ENCODE data around the gene ZNF512. TPM values are rescaled to one million over a fixed set of nuclear protein-coding genes. Genes with fewer than 3 reads are reported as not detected.
A peak's percentile ranks its signal among the peaks of the same experiment; 100 is the strongest.

The ZNF512 gene
- total and polyA plus RNA-seq, 9 of the 15 experiments (the other 6 are each of a cell fraction or from before 2014, with no cell fraction given): 24.7 to 101 (median 65.9) TPM

DNA sequence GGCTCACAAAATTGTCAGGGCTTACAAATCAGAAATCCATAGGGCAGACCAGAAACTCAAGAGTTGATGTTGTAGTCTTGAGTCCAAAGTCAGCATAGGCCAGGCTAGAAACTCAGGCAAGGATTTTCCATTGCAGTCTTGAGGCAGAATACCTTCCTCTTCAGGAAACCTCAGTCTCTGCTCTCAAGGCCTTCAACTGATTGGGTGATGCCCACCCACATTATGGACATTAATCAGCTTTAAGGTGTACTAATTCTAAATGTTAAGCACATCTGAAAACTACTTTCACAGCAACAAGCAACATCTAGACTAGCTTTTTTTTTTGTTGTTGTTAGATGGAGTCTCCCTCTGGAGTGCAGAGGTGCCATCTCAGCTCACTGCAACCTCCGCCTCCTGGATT, 31.3 kb upstream of the ZNF512 start:
- BruUV-seq (replicated peaks): no TSS peak
- no peaks in the 10 kb centered on the region for H3K4me1 ChIP-seq (replicated peaks in 1 of 2; ENCODE audit: control insufficient read depth in 2 of 2, insufficient read depth in 2 of 2, low read length in 2 of 2)

DNA sequence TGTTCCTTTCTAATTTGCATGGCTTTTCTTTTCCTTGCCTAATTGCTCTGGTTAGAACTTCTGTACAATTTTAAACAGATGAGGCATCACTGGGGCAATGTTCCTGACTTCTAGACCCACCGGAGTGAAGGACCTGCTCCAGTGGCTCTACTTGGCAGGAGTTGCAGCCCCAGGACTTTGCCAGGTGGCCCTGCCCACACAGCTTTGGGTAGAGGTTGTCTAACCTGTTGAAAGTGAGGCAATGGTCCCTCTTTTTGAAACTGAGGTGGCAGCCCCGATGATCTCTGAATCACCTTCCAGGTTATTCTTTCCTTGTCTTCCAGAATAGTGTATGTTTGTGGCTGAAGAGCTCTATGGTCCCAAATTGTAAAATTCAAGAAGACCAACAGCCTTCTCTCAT, 29.9 kb upstream of the ZNF512 start:
- BruUV-seq (replicated peaks): no TSS peak
- ChIA-PET POLR2A (interaction anchor here (2.9 kb wide), 1 partner anchor 16 kb away, joined by 11 read pairs; a partner anchor contains a TSS), CTCF (ENCODE audit: low intra/inter-chr PET ratio) (no interaction called here)
- Histone ChIP-seq H4K20me1 (replicated peaks; ENCODE audit: control insufficient read depth, insufficient read depth, low read length) (no peaks in the 10 kb centered on the region), H3K27ac (ENCODE audit: extremely low read depth, low read depth, low read length) (no peak overlapping the region), H3K27me3 (ENCODE audit: control insufficient read depth in 2 of 2, insufficient read depth in 2 of 2, low read length in 2 of 2) (no peaks in the 10 kb centered on the region), H3K79me2 (ENCODE audit: control insufficient read depth, insufficient read depth, low read length) (no peaks in the 10 kb centered on the region), H2AFZ (ENCODE audit: low read depth, low read length) (no peak overlapping the region), H3K9ac (ENCODE audit: insufficient read depth in 1 of 2, low read depth in 2 of 2, low read length in 2 of 2) (no peak overlapping the region), H3K36me3 (ENCODE audit: control insufficient read depth, insufficient read depth, low read length) (no peaks in the 10 kb centered on the region), H3K4me3 (no peak overlapping the region), H3K4me1 (replicated peaks in 1 of 2; ENCODE audit: control insufficient read depth in 2 of 2, insufficient read depth in 2 of 2, low read length in 2 of 2) (no peaks in the 10 kb centered on the region), H3K9me1 (ENCODE audit: control insufficient read depth, insufficient read depth, low read length) (no peaks in the 10 kb centered on the region), H3K4me2 (ENCODE audit: insufficient read depth, low read length) (no peak overlapping the region), H3K9me3 (replicated peaks; ENCODE audit: control insufficient read depth, insufficient read depth, low read depth, low read length) (no peaks in the 10 kb centered on the region)
- DNase-seq (ENCODE audit: extremely low read depth in 1 of 4, low spot score in 3 of 4): no peak
- 9% methylated on average over 2 of the region's 2 CpGs for WGBS (ENCODE audit: insufficient coverage, low coverage, missing lambda C conversion rate)
- intact Hi-C loops (cut with micrococcal nuclease): no loop called here
- in situ Hi-C loops (cut with MboI): no loop called here
- no peak for ATAC-seq
- no peak for FAIRE-seq
- TF ChIP-seq, protein P1, sequence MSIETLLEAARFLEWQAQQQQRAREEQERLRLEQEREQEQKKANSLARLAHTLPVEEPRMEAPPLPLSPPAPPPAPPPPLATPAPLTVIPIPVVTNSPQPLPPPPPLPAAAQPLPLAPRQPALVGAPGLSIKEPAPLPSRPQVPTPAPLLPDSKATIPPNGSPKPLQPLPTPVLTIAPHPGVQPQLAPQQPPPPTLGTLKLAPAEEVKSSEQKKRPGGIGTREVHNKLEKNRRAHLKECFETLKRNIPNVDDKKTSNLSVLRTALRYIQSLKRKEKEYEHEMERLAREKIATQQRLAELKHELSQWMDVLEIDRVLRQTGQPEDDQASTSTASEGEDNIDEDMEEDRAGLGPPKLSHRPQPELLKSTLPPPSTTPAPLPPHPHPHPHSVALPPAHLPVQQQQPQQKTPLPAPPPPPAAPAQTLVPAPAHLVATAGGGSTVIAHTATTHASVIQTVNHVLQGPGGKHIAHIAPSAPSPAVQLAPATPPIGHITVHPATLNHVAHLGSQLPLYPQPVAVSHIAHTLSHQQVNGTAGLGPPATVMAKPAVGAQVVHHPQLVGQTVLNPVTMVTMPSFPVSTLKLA (conservative IDR thresholded peaks at IDR 0.05): no peak
- TF ChIP-seq TCFL5 (CRISPR knock-in tag; conservative IDR thresholded peaks at IDR 0.05) (no peak), ETS2 (tag; IDR thresholded peaks at IDR 0.05; ENCODE audit: borderline replicate concordance, poor library complexity, severe bottlenecking) (no peak), ZNF79 (CRISPR knock-in tag; IDR thresholded peaks at IDR 0.05; ENCODE audit: low read depth) (no peak), ZNF77 (CRISPR knock-in tag; IDR thresholded peaks at IDR 0.05) (no peak), POLR2A (conservative IDR thresholded peaks at IDR 0.05) (no peak), TCF7 (IDR thresholded peaks at IDR 0.05; ENCODE audit: borderline replicate concordance) (no peak), RB1 (IDR thresholded peaks at IDR 0.05; ENCODE audit: low read depth) (no peak)
- TF ChIP-seq, protein P2, sequence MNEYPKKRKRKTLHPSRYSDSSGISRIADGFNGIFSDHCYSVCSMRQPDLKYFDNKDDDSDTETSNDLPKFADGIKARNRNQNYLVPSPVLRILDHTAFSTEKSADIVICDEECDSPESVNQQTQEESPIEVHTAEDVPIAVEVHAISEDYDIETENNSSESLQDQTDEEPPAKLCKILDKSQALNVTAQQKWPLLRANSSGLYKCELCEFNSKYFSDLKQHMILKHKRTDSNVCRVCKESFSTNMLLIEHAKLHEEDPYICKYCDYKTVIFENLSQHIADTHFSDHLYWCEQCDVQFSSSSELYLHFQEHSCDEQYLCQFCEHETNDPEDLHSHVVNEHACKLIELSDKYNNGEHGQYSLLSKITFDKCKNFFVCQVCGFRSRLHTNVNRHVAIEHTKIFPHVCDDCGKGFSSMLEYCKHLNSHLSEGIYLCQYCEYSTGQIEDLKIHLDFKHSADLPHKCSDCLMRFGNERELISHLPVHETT (CRISPR knock-in tag; conservative IDR thresholded peaks at IDR 0.05 in 1 of 2, IDR thresholded peaks at IDR 0.05 in 1 of 2): no peak
- TF ChIP-seq, protein P3, sequence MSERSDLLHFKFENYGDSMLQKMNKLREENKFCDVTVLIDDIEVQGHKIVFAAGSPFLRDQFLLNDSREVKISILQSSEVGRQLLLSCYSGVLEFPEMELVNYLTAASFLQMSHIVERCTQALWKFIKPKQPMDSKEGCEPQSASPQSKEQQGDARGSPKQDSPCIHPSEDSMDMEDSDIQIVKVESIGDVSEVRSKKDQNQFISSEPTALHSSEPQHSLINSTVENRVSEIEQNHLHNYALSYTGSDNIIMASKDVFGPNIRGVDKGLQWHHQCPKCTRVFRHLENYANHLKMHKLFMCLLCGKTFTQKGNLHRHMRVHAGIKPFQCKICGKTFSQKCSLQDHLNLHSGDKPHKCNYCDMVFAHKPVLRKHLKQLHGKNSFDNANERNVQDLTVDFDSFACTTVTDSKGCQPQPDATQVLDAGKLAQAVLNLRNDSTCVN (CRISPR knock-in tag; IDR thresholded peaks at IDR 0.05): no peak

More for the DNA sequence above, 31.3 kb upstream of the ZNF512 start:
- no peak overlapping the region for H3K4me3 ChIP-seq
- in situ Hi-C loops (cut with MboI): no loop called here
- H3K36me3 ChIP-seq (ENCODE audit: control insufficient read depth, insufficient read depth, low read length): no peaks in the 10 kb centered on the region
- ChIA-PET POLR2A (interaction anchor here (0.6 to 2.9 kb wide), 3 partner anchors 14 to 123 kb away, joined by 3 to 11 read pairs (median 3); partner anchors contain the start of gene NRBP1), CTCF (ENCODE audit: low intra/inter-chr PET ratio) (no interaction called here)
- no peaks in the 10 kb centered on the region for H3K79me2 ChIP-seq (ENCODE audit: control insufficient read depth, insufficient read depth, low read length)
- no peak overlapping the region for H3K4me2 ChIP-seq (ENCODE audit: insufficient read depth, low read length)
- TF ChIP-seq ARNT (IDR thresholded peaks at IDR 0.05) (no peak), ZNF134 (CRISPR knock-in tag; conservative IDR thresholded peaks at IDR 0.05) (peak; percentile 95)
- no peak overlapping the region for H3K27ac ChIP-seq (ENCODE audit: extremely low read depth, low read depth, low read length)
- no peaks in the 10 kb centered on the region for H3K27me3 ChIP-seq (ENCODE audit: control insufficient read depth in 2 of 2, insufficient read depth in 2 of 2, low read length in 2 of 2)
- H4K20me1 ChIP-seq (replicated peaks; ENCODE audit: control insufficient read depth, insufficient read depth, low read length): no peaks in the 10 kb centered on the region
- H3K9me3 ChIP-seq (replicated peaks; ENCODE audit: control insufficient read depth, insufficient read depth, low read depth, low read length): no peaks in the 10 kb centered on the region
- intact Hi-C loops (cut with micrococcal nuclease): no loop called here
- ATAC-seq: no peak
- no peak overlapping the region for H3K9ac ChIP-seq (ENCODE audit: insufficient read depth in 1 of 2, low read depth in 2 of 2, low read length in 2 of 2)
- no peak overlapping the region for H2AFZ ChIP-seq (ENCODE audit: low read depth, low read length)
- no peak for FAIRE-seq
- no peak for DNase-seq (ENCODE audit: extremely low read depth in 1 of 4, low spot score in 3 of 4)
- 89% methylated on average over 1 of the region's 1 CpG for WGBS (ENCODE audit: insufficient coverage, low coverage, missing lambda C conversion rate)
- no peaks in the 10 kb centered on the region for H3K9me1 ChIP-seq (ENCODE audit: control insufficient read depth, insufficient read depth, low read length)

All from K562 (cell line).